D341Med (cell line): ENCODE measurements around the gene GCNT1.
"Not testable (repeated sequence)": the region's sequence is repeated elsewhere in the genome, so short reads cannot be mapped to it uniquely, and the experiment has no call there.

Experiments used
- DNase-seq: peaks from one replicate; pipeline ENCODE4 v3.0.0; 2012; ENCODE audit warnings: low spot score

Gene GCNT1

DNA sequence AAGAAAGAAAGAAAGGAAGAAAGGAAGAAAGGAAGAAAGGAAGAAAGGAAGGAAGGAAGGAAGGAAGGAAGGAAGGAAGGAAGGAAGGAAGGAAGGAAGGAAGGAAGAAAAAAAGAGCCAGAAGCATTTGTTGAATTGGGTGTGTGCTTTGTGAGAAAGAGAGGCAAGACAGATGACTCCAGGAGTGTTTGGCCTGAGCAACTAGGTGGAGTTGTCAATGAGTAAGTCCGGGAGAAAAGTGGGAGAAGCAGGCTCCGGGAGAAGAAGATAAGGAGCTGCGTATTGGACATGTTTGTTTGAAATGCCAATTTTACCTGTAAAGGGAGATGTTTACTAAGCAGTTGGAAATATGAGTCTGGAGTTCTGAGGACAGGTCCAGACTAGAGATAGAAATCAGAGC, 15.1 kb upstream of the GCNT1 start:
- no peak for DNase-seq

DNA sequence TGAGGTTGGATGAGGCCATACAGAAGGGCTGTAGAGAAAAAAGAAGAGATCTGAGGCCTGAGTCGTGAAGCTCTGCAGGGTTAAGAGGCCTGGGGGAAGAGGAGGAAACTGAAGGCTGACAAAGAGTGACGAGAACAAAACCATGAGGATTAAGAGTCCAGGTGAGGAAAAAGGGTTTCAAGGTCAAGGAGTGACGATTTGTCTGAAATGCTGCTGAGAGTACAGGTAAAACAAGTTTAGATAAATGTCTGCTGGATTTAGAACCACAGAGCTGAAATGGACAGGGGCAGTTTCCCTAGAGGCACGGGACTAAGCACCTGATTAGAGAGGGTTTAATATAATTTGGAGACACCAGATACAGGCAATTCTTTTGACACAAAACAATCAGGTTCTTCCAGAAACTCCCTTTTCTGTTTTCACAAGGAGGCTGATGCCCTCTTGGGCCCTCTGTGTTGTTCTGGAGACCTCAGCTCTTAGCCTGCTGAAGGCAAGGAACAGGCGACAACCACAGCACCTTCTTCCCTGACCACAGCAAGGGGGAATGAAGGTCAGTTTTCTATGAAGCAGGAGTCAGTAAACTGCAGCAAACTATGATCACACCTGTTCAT, 14.6 kb upstream of the GCNT1 start:
- DNase-seq = no peak

DNA sequence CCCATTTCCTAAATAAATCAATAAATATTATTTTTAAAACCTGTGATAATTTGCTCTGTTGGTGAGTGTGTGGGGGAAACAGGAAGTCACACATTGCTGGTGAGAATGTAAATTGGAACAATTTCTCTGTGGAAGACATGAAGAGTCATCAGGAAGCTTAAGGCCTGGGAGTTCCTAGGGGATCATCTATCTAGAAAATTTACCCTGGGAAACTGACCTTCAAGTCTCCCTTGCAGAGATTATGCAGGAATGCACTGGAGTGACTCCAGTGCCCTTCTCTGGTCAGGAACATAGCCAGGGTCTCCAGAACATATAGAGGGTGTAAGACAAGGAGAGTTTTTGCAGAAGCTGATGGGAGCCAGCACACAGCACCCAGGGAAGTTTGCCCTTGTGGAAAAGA, 13.0 kb upstream of the GCNT1 start:
- DNase-seq = no peak

DNA sequence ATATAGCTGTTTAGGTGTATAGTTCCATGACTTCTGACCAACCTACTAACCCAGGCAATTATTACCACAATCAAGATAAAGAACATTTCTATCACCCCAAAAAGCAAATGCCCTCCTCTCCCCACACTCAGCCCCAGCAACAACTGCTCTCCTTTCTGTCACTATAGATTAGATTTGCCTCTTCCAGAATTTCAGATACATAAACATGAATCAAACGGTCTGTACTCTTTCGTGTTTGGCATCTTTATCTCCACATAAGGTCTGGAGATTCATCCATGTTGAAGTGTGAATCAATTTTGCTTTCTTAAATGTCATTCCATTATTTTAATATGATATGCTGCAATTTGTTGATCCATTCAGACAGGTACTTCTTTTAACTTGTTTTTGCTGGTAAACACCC, 10.5 kb upstream of the GCNT1 start:
- no peak for DNase-seq

DNA sequence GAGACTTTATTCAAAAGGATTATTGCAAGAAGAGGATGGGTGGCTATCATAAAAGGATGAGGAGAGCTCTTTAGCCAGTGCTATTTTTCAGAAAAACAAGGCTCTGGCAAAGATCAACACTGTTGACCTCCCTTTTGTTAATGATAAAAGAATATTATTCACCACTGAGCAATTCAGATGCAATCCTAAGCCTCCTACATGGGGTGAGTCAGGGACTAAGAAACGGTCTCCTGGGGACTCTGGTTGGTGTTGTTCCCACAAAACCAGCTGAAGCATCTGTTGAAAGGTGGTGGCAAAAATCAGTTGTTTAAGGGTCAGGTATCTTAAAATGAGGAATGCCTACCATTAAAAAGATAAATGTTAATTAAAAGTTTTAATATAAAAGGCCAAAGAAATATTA, 7.7 kb upstream of the GCNT1 start:
- no peak for DNase-seq

DNA sequence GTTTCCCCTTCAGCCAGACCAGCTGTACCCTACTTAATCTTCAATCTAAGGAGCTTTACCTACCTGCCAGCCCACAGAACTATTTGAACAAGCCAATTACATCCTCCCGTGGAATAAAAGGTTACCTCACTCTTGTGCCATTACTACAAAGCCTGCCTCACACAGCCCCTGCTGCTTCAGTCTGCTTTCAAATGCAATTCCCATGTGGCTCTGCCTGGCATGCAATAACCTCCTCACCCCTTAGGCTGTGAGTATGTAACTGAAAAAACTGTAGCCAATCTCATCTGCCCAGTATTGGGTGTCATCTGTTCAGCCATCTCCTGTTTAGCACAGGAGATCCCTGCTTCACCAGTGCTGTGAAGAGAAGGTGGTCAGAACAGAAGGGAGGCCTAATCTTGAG, 6.1 kb upstream of the GCNT1 start:
- no peak for DNase-seq

DNA sequence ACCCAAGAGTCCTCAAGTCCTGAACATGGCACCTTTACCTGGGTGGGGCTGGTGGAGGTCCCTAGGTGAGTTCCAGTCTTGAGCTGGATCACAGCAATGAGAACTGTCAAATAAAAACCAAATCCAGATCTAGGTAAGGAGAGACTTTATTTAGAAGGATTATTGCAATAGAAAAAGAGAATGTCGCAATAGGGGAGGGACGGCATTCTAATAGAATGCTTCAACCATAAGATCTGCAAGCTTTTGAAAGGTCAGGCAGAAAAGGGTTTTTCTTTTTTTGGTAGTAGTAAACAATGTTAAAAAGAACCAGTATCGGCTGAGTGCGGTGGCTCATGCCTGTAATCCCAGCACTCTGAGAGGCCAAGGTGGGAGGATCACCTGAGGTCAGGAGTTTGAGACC, 5.2 kb upstream of the GCNT1 start:
- DNase-seq = no peak

DNA sequence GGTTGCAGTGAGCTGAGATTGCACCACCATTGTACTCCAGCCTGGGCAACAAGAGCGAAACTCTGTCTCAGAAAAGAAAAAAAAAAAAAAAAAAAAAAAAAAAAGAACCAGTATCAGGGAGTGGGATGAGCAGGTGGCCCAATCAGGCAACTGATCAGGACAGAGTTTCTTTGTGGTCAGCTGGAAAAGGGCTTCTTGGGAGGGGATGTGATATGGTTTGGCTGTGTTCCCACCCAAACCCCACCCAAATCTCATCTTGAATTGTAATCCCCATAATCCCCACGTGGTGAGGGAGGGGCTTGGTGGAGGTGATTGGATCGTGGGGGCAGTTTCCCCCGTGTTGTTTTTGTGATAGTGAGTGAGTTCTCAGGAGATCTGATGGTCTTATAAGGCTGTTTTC, 4.7 kb upstream of the GCNT1 start:
- no peak for DNase-seq

DNA sequence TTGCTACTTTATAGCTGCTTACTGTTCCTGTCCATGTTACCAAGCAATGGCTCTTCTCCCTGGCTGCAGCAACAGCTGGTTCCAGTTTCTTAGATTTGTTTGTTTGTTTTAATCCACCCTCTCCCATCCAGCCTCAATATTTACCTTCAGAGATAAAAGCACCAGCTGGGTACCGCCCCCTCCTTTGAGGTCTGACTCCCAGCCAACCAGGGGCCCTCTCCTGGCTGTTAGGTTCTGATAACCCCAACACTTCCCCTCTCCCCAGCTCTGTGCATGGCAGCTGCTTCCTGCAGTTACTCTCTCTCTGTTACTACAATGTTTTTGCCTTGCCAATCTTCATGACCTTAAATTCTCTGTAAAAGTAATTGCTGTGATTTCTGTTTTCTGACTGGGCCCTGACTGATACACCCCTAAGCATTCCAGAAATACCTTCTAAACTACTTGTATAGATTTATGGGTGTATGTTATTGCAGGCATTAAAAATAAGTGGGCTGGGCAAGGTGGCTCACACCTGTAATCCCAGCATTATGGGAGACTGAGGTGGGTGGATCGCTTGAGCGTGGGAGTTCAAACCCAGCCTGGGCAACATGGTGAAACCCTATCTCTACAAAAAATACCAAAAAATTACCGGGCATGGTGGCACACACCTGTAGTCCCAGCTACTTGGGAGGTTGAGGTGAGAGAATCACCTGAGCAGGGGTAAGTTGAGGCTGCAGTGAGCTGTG, 2.6 kb upstream of the GCNT1 start:
- DNase-seq = no peak

DNA sequence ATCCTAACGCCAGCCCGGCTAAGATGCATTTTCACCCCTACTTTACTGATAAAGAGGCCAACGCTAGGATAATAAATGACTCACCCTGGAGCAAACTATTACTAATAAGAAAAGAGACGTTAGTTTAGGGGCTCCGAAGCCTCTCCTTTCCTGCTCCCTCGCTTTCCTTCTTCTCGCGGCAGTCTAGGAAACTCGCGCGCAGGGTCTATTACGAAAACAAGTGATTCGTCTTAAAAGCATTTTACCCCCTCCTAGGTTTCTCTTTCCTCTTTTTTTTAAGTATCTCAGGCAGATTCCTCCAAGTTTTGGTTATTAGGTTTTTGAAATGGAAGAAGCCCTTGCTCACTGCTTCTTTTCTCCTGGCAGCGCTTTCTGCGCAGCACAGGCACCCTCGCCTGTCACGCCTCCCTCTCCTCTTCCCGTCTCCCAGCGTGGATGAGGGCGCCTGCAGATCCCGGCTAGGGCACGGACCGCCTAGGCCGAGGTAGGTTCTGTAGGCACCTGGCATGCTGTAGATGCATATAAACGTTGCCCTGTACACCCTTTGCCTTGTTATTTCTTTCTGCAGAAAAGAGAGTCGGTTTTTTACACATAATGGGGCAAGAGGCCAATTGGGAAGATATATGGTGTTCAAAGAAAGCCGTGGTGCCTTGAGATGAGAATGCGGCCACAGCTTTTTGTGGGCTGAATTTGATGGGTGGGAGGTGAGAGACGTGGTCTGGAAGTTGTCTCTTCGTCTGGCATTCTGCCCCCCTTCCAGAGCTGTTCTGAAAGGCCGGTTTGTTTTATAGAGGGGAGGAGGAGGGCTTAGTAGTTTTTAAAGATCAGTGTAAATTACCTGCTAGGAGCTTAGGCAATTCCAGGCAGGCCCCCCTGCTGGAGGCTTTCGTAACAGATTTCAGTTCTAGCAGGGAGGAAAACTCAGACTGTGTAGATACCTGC, 983 bp downstream of the GCNT1 start:
- peak; percentile 58 for DNase-seq

DNA sequence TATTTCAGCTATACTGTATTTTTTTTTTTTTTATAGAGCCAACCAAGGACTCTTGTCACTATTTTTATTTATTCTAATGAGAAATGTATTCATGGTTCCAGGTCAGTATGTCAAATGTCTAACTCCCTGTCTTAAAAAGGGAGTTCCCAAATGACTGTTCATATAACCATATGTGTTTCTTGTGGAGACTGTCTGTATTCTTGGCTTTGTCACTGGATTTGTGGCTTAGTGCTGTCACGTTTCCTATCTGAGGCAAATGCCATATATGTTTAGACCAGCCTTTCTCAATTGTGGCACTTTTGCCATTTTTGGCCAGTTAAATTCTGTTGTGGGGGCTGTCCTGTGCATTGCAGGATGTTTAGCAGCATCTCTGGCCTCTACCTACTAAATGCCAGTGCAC, 3.1 kb downstream of the GCNT1 start:
- no peak for DNase-seq

DNA sequence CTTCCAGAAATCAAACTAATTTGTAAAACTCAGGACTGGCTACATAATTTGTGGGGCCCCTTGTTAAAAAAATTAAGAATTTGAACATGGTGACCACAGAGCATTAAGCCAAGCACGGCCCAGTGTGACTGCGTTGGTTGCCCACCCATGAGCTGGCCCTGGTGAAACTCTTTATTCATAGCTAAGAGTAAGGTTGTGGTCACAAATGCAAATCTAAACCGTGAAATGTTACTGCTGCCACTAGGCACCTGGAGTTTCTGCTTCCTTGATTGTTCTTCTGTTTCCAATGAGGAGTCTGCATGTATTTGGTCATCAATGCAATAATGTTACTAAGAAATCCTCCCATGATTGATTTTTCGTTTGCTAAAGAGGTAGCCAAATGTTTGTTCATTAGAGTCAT, 4.2 kb downstream of the GCNT1 start:
- no peak for DNase-seq

DNA sequence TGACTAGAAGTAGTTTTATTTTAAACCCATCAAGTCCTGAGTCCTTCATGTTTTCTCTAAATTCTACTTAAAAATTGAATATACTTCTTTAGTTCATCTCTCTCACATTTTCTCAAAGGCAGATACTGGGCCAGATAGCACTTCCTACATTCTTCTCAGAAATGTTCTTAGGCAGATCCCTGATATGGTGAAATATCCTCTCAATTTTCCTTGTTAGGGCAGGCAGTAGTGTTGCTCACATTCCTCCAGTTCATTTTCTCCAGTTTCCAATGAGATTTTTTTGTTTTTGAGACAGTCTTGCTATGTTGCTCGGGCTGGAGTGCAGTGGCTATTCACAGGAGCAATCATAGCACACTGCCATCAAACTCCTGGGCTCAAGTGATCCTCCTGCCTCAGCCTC, 5.7 kb downstream of the GCNT1 start:
- DNase-seq = no peak

DNA sequence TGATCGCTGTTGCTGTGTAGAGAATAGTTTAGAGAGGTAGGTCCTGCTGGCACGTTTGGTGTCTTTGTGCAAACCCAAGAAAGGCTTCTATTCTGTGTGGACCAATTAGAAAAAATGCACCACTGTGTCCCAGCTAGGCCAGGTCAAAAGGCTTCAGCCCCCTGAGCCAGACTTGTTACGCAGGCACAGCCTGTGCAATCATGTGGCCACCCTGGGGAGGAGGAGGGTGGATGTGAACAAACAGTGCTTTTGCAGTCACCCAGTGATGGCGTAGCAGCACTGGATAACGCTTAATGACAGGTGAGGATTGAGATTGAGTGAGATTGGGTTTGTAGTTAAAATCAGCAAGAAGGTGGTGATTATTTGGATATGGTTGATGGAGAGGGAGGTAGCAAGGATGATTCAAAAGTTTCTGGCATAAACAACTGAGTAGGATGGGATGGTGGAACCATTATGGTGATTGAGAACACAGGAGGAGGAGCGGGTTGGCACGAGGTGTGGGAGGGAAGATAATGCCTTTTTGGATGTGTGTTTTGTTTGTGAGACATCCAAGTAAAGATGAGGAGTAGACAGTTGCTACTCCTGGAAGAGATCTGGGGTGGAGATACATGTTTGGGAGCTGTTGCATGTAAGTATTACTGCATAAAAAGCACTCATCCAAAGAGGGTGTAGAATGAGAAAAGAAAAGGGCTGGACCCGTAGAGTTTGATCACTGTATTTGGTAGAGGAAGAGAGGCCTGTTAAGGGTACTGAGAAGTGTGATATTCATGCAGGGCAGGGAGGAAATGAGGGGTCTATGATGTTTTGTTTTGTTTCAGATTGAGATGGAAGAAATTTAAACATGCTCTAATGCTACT, 6.7 kb downstream of the GCNT1 start:
- DNase-seq = no peak

DNA sequence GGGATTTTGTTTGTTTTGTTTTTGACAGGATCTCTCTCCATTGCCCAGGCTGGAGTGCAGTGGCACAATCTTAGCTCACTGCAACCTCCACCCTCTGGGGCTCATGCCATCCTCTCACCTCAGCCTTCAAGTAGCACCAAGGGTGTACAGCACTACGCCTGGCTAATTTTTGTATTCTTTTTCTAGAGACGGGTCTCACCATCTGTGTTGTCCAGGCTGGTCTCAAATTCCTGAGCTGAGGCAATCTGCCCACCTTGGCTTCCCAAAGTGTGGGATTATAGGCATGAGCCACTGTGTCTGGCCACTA, 7.3 kb downstream of the GCNT1 start:
- no peak for DNase-seq

DNA sequence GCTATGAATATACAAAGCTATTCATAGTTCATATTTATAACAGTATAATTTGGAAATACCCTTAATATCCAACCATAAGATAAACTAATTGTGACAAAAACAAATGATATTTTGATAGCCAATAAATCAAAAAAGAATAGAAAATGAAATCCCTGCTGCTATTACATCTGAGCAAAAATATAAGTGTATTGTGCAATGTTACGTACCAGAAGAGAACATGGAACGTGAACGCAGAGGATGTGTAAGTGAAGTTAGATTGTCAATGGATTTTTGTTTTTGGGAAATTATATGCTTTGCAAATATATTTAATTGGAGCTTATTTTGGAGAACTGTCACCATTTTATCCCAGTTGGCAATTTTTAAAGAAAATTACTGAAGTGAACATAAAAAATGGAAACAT, 15.4 kb downstream of the GCNT1 start:
- DNase-seq = no peak

DNA sequence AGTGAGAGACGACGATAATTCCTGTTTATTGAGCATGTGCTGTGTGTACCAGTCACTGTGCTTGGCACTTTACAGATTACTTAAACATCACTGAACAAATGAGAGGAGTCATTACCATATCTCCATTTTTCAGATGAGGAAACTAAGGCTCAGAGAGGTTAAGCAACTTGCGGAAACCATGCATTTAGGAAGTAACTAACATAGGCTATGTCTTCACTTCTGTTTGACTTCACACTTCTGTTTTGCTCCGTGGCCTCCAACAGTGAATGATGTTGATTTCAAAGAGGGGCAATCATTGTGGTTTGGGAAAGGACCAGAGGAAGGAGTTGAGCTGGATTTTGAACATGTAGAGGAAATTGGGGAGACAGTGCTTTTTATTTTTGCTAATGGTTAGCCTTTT, 16.7 kb downstream of the GCNT1 start:
- no peak for DNase-seq

DNA sequence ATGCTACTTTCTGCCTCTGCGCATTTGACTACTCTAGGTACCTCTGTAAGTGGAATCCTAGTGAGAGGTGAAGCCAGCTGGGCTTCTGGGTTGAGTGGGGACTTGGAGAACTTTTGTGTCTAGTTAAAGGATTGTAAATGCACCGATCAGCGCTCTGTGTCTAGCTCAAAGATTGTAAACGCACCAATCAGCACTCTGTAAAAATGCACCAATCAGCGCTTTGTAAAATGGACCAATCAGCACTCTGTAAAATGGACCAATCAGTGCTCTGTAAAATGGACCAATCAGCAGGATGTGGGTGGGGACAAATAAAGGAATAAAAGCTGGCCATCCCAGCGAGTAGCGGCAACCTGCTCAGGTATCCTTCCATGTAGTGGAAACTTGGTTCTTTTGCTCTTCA, 18.8 kb downstream of the GCNT1 start:
- not testable (repeated sequence) for DNase-seq

DNA sequence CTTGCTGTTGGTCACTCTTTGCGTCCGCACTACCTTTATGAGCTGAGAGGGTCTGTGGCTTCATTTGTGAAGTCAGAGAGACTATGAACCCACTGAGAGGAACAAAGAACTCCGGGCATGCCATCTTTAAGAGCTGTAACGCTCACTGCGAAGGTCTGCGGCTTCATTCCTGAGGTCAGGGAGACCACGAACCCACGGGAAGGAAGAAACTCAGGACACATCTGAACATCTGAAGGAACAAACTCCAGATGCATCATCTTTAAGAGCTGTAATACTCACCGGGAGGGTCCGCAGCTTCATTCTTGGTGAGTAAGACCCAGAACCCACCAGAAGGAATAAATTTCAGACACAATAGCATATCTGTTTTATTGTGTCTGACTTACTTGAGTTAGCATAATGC, 19.2 kb downstream of the GCNT1 start:
- DNase-seq = no peak

DNA sequence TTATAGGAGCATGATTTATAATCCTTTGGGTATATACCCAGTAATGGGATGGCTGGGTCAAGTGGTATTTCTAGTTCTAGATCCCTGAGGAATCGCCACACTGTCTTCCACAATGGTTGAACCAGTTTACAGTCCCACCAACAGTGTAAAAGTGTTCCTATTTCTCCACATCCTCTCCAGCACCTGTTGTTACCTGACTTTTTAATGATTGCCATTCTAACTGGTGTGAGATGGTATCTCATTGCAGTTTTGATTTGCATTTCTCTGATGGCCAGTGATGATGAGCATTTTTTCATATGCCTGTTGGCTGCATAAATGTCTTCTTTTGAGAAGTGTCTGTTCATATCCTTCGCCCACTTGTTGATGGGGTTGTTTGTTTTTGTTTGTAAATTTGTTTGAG, 20.4 kb downstream of the GCNT1 start:
- DNase-seq = not testable (repeated sequence)

DNA sequence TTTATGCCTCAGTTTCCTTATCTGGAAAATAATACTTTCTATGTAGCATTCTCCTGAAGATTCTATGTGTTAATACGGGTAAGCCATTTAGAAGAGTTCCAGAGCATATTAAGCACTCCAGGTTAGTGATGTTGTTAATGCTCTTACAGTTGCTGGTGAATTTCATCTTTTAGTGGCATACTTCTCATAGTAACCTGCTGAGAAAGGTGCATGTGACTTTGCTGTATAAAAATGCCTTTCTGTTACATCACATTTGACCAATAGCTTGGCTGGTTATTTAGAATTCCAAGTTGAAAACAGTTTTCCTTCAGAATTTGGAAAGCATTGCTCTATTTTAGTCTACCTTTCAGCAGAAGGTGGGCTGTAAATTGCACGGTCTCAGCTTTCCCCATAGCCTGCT, 27.2 kb downstream of the GCNT1 start:
- no peak for DNase-seq

DNA sequence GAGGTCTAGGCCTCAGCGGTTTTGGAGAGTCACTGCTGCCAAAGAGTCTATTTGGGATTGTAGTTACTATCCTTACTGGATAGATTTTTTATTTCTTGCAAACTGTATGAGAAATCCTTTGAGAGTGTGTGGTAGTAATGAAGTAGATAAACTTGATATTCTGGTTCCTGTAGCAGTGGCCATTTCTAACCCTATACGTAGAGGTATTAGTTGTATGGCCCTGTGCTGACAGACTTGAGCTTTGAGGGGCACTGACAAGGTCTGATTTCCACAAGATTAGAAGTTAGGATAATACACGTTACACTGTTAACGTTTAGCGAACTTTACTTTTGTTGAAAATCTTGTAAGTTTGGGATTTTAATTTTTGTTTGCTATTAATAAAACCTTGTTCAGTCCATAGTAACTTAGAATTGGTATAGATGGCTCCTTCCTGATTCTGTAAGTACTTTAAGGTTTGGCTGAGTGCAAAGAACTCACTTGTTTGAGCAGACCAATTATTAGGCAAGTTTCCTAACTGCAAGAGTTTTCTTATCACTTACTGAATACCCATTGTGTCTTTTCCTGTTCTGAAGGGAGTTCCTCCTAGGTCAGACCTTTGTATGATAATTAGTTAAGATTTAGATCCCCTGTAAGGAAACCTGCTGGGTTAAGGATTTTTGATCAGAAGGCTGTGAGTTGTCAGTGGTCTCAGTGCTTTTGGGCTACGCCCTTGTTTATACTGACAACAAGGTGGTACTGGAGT, 31.4 kb downstream of the GCNT1 start:
- no peak for DNase-seq
